Measurements from ENCODE around the gene TBC1D14.

The TBC1D14 gene, protein sequence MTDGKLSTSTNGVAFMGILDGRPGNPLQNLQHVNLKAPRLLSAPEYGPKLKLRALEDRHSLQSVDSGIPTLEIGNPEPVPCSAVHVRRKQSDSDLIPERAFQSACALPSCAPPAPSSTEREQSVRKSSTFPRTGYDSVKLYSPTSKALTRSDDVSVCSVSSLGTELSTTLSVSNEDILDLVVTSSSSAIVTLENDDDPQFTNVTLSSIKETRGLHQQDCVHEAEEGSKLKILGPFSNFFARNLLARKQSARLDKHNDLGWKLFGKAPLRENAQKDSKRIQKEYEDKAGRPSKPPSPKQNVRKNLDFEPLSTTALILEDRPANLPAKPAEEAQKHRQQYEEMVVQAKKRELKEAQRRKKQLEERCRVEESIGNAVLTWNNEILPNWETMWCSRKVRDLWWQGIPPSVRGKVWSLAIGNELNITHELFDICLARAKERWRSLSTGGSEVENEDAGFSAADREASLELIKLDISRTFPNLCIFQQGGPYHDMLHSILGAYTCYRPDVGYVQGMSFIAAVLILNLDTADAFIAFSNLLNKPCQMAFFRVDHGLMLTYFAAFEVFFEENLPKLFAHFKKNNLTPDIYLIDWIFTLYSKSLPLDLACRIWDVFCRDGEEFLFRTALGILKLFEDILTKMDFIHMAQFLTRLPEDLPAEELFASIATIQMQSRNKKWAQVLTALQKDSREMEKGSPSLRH

DNA sequence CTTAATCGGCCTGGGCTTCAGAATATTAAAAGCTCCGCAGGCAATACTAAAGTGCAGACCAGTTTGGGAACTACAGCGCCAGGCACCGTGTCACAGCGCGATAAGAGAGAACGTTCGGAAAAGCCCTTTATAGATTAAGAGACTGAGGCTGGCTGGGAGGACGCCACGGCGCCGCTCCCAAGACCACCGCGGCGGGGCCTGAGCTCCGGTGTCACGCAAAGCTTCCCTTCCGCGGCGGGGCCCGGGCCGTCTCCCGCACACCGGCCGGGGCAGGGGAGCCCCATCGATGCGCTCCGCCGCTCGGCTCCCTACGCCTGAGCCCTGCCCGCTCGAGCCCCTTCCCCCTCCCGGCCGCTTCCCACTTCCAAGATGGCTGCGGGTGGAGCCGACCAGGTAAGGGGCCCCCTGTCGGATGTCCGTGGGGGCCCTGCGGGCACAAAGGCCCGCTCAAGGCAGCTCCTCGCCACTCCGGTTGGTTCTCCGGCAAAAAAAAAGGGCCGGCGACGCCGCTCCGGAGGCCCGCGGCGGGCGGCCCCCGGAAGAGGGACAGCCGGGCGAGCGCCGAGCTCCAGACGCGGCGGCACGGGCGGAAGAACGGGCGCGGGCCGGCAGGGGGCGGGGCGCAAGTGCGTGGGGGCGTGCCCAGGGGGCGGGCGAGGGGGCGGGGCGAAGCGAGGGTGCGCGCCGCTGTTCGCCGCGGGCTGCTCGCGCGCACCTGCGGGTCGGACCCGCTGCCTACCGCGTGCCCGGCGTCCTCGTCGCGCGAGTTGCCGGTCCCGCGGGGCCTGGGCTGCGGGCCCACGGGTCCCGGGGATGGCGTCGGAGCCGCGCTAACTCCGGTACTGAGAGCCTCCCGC is at the start of gene TBC1D14:
TBC1D14 (plus strand) TSS at position 714 of the 857 bp plus-strand sequence. CDS start 13,564 bp downstream, outside the sequence.
- Histone ChIP-seq H3K9ac (ENCODE audit: low read length) (peak within 1 kb of the TSS; percentile 78), H3K27ac (ENCODE audit: low read depth, low read length) (peak within 1 kb of the TSS; percentile 98), H3K4me1 (ENCODE audit: control insufficient read depth, insufficient read depth, low read length) (peaks cover 26% of the 10 kb centered on the region), H3K9me3 (ENCODE audit: control insufficient read depth, insufficient read depth, low read depth, low read length) (no peaks in the 10 kb centered on the region), H3K36me3 (ENCODE audit: control insufficient read depth, insufficient read depth, low read length) (no peaks in the 10 kb centered on the region), H3K27me3 (ENCODE audit: control insufficient read depth, insufficient read depth, low read length) (peaks cover 32% of the 10 kb centered on the region), H3K4me3 (ENCODE audit: low read depth, low read length) (peak within 1 kb of the TSS; percentile 90)

DNA sequence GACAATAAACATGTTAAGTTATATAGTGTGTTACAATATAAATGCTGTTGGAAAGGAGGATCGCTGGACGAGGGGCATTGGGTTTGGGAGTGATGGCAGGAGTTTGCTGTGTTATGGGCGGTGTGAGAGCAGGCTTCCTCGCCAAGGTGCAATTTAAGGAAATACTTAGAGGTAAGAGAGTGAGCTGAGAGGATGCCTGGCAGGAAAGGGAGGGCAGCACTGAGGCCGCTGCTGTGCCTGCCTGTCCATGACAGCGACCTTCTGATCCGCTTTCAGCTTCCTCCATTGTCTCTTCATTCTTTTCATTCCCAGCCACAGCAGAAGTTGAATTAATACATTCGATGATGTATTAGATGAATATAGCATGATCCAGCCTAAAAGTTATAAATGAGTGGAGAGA is 41.2 kb upstream of the TBC1D14 start:
- H3K9me3 ChIP-seq (ENCODE audit: control insufficient read depth, insufficient read depth, low read depth, low read length): no peaks in the 10 kb centered on the region
- H3K4me3 ChIP-seq (ENCODE audit: low read depth, low read length): no peak overlapping the region
- no peaks in the 10 kb centered on the region for H3K27me3 ChIP-seq (ENCODE audit: control insufficient read depth, insufficient read depth, low read length)
- no peak overlapping the region for H3K9ac ChIP-seq (ENCODE audit: low read length)
- peaks cover 61% of the 10 kb centered on the region for H3K36me3 ChIP-seq (ENCODE audit: control insufficient read depth, insufficient read depth, low read length)
- no peak overlapping the region for H3K27ac ChIP-seq (ENCODE audit: low read depth, low read length)
- H3K4me1 ChIP-seq (ENCODE audit: control insufficient read depth, insufficient read depth, low read length): no peaks in the 10 kb centered on the region

DNA sequence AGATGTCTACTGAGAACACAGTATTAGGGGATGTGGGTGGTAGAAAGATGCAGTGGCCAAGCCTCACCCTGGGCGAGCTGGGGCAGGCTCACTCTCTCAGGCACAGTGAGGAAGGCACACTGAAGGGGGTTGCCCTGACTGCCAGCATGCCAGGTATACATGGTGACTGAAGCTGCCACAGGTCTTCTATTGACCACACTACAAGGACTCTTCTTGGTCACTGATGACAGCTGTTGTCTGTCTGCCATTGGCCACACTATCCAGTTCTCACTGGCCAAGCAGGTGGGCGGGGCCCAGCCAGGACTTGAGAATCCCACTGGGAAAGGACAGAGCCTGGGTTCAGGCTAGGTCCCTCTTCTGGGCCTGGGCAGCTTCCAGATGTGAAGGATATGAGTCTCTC is 39.7 kb upstream of the TBC1D14 start:
- Histone ChIP-seq H3K27me3 (ENCODE audit: control insufficient read depth, insufficient read depth, low read length) (no peaks in the 10 kb centered on the region), H3K4me3 (ENCODE audit: low read depth, low read length) (no peak overlapping the region), H3K36me3 (ENCODE audit: control insufficient read depth, insufficient read depth, low read length) (peaks cover 61% of the 10 kb centered on the region), H3K4me1 (ENCODE audit: control insufficient read depth, insufficient read depth, low read length) (no peaks in the 10 kb centered on the region), H3K27ac (ENCODE audit: low read depth, low read length) (no peak overlapping the region), H3K9ac (ENCODE audit: low read length) (no peak overlapping the region), H3K9me3 (ENCODE audit: control insufficient read depth, insufficient read depth, low read depth, low read length) (no peaks in the 10 kb centered on the region)

DNA sequence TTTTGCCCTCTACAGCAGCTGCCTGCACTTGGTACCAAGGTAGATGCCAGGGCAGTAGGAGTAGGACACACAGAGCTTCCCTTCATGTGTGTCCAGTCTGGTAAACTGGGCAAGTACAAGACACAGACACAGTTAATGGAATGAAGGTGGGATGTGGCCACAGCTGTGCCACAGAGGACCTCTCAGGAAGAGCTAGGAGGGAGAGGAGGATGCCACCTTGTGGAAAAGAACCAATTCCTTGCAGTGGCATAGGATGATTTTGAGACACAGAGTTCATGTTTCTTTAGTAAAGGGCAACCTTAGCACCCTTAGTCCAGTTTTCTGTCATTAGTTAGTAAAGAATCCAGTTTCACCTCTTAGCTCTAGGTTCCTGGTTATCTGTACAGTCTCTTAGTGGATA is 36.3 kb upstream of the TBC1D14 start:
- peaks cover 61% of the 10 kb centered on the region for H3K36me3 ChIP-seq (ENCODE audit: control insufficient read depth, insufficient read depth, low read length)
- H3K9me3 ChIP-seq (ENCODE audit: control insufficient read depth, insufficient read depth, low read depth, low read length): no peaks in the 10 kb centered on the region
- no peaks in the 10 kb centered on the region for H3K27me3 ChIP-seq (ENCODE audit: control insufficient read depth, insufficient read depth, low read length)
- H3K4me1 ChIP-seq (ENCODE audit: control insufficient read depth, insufficient read depth, low read length): peaks cover 5% of the 10 kb centered on the region
- H3K4me3 ChIP-seq (ENCODE audit: low read depth, low read length): no peak overlapping the region
- no peak overlapping the region for H3K27ac ChIP-seq (ENCODE audit: low read depth, low read length)
- H3K9ac ChIP-seq (ENCODE audit: low read length): no peak overlapping the region

DNA sequence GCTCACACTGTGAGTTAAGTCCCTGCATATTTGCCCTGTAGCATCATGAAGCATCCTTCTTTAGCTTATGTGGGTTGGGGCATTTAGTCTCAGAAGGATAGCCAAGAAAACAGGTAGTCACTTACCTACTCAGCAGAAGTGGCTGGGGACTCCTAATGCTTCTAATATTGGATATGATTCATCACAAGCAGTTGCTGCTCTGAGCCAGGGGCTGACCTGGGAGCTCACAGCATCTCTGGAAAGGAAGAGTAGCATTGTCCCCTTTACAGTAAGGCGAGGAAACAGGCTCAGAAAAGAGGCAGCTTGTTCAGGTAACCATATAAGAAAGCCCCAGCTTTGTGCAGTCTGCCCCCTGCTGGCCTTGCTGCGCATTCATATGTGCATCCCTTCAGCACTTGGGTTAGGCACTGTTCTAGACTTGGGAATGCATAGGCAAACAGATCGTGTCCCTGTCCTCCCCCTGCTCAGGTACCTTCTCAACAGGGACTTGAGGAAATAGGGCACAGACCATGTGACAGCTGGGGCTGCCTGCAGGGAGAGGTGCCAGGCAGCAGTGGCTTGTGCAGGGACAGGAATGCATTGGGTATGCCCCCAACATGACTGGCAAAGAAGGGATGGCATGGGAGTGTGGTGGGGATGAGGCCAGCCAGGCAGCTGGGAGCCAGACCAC is 35.7 kb upstream of the TBC1D14 start:
- H3K36me3 ChIP-seq (ENCODE audit: control insufficient read depth, insufficient read depth, low read length): peaks cover 67% of the 10 kb centered on the region
- no peaks in the 10 kb centered on the region for H3K27me3 ChIP-seq (ENCODE audit: control insufficient read depth, insufficient read depth, low read length)

DNA sequence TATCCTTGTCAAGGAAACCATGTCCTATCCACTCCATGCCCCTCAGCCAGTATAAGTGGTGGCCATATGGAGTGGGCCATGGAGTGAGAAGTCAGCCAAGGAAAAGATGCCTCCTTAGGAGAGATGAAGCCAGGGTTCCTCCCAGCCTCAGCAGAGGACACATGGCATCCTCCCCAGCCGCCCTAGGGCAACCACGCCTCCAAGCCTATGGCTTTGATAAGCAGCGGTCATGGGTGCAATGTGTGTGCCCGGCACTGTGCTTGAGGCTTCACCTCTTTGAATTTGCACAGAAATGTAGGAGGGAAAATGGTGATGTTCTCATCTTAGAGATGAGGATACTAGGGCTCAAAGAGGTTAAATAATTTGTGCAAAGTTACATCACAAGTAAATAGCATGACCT is 34.6 kb upstream of the TBC1D14 start:
- Histone ChIP-seq H3K9ac (ENCODE audit: low read length) (no peak overlapping the region), H3K9me3 (ENCODE audit: control insufficient read depth, insufficient read depth, low read depth, low read length) (no peaks in the 10 kb centered on the region), H3K27me3 (ENCODE audit: control insufficient read depth, insufficient read depth, low read length) (no peaks in the 10 kb centered on the region), H3K36me3 (ENCODE audit: control insufficient read depth, insufficient read depth, low read length) (peaks cover 75% of the 10 kb centered on the region), H3K27ac (ENCODE audit: low read depth, low read length) (no peak overlapping the region), H3K4me3 (ENCODE audit: low read depth, low read length) (no peak overlapping the region), H3K4me1 (ENCODE audit: control insufficient read depth, insufficient read depth, low read length) (peaks cover 5% of the 10 kb centered on the region)

More for the DNA sequence above, 35.7 kb upstream of the TBC1D14 start:
- H3K9me3 ChIP-seq (ENCODE audit: control insufficient read depth, insufficient read depth, low read depth, low read length): no peaks in the 10 kb centered on the region
- no peak overlapping the region for H3K4me3 ChIP-seq (ENCODE audit: low read depth, low read length)
- peaks cover 5% of the 10 kb centered on the region for H3K4me1 ChIP-seq (ENCODE audit: control insufficient read depth, insufficient read depth, low read length)
- no peak overlapping the region for H3K27ac ChIP-seq (ENCODE audit: low read depth, low read length)
- no peak overlapping the region for H3K9ac ChIP-seq (ENCODE audit: low read length)

DNA sequence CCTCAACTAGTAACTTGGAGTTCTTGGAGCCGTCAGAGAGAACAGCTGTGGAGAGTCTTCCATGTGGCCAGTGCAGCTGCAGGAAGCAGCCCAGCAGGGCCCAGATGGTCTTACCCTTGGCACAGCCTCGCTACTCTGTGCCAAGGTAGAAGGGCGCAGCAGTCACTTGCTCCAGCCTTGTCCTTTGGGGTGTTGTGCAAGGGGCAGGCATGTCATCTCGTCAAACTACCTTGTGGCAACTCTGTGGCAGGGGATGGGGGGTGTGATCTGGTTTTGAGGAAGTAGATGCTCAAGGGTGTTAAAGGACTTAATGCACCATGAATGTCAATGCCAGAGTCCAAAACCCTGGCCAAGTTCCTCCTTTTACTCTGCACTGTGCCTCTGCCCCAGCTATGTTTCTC is 34.2 kb upstream of the TBC1D14 start:
- Histone ChIP-seq H3K36me3 (ENCODE audit: control insufficient read depth, insufficient read depth, low read length) (peaks cover 78% of the 10 kb centered on the region), H3K27me3 (ENCODE audit: control insufficient read depth, insufficient read depth, low read length) (no peaks in the 10 kb centered on the region), H3K4me1 (ENCODE audit: control insufficient read depth, insufficient read depth, low read length) (peaks cover 5% of the 10 kb centered on the region), H3K4me3 (ENCODE audit: low read depth, low read length) (no peak overlapping the region), H3K9ac (ENCODE audit: low read length) (no peak overlapping the region), H3K9me3 (ENCODE audit: control insufficient read depth, insufficient read depth, low read depth, low read length) (no peaks in the 10 kb centered on the region), H3K27ac (ENCODE audit: low read depth, low read length) (no peak overlapping the region)

DNA sequence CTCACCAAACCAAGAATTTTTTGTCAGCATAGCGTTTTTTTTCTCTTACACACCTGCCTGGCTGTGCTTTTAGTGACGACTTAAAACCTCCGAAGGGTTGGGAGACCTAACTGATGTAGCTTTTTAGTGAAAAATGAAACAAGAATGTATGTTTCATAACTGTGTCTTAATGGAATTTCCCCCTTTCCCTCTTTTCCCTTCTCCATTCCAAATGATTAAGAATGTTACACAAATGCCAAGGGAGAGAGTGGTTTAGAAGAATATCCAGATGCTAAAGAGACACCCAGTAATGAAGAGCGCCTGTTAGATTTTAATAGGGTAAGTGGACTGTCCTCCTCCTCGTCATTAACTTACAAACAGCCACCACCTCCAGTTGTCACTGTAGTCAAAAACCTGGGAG is 33.2 kb upstream of the TBC1D14 start:
- Histone ChIP-seq H3K36me3 (ENCODE audit: control insufficient read depth, insufficient read depth, low read length) (peaks cover 84% of the 10 kb centered on the region), H3K9me3 (ENCODE audit: control insufficient read depth, insufficient read depth, low read depth, low read length) (no peaks in the 10 kb centered on the region), H3K27me3 (ENCODE audit: control insufficient read depth, insufficient read depth, low read length) (no peaks in the 10 kb centered on the region), H3K9ac (ENCODE audit: low read length) (no peak overlapping the region), H3K4me3 (ENCODE audit: low read depth, low read length) (no peak overlapping the region), H3K27ac (ENCODE audit: low read depth, low read length) (no peak overlapping the region), H3K4me1 (ENCODE audit: control insufficient read depth, insufficient read depth, low read length) (peaks cover 5% of the 10 kb centered on the region)

DNA sequence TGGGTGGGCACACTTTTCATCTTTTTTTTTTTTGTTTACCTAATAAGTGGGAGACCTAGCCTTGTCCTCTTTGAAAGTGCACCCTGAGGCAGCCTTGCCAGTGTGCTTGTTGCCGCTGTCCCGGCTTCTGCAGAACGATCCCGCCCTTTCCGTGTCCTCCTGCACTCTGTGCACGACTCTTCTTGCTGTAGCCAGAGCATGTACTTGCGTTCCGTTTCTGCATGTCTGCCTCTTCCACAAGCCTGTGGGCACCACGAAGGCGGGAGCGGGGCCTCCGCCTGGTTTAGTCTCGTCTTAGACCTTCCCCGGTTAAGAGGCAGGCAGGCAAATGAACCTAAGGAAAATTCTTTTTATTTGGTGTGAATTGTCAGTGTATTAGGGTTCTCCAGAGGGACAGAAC is 32.6 kb upstream of the TBC1D14 start:
- H3K9me3 ChIP-seq (ENCODE audit: control insufficient read depth, insufficient read depth, low read depth, low read length): no peaks in the 10 kb centered on the region
- peaks cover 5% of the 10 kb centered on the region for H3K4me1 ChIP-seq (ENCODE audit: control insufficient read depth, insufficient read depth, low read length)
- no peaks in the 10 kb centered on the region for H3K27me3 ChIP-seq (ENCODE audit: control insufficient read depth, insufficient read depth, low read length)
- H3K4me3 ChIP-seq (ENCODE audit: low read depth, low read length): no peak overlapping the region
- H3K9ac ChIP-seq (ENCODE audit: low read length): no peak overlapping the region
- no peak overlapping the region for H3K27ac ChIP-seq (ENCODE audit: low read depth, low read length)
- H3K36me3 ChIP-seq (ENCODE audit: control insufficient read depth, insufficient read depth, low read length): peaks cover 83% of the 10 kb centered on the region

DNA sequence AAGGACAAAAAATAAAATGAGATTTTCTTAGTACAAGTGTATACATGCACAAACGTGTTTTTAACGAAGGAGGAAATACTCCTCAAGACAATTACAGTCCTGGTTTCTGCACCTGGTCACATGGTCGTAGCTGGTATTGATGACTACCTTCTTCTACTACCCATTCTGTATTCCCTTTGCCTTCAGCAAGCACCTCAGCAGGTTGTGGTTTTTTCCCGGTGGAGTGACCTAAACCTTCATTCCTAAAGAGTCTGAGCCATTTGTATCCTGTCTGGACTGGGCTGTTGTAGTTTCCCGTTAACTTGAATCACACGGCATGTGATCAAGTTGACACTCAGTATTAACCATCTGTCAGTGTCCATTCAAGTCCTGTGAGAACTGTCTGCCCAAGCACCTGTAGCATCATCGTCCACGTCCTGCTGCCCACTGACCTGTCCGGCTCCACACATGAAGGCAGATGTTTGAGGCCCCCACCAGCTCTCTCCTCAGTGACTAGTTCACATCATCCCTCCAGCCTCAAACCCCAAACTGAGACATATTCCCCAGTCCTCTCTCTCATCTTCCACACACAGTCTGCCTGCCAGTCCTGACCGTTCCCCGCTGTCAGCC is 31.1 kb upstream of the TBC1D14 start:
- Histone ChIP-seq H3K9ac (ENCODE audit: low read length) (no peak overlapping the region), H3K27me3 (ENCODE audit: control insufficient read depth, insufficient read depth, low read length) (no peaks in the 10 kb centered on the region), H3K9me3 (ENCODE audit: control insufficient read depth, insufficient read depth, low read depth, low read length) (no peaks in the 10 kb centered on the region), H3K27ac (ENCODE audit: low read depth, low read length) (no peak overlapping the region), H3K4me1 (ENCODE audit: control insufficient read depth, insufficient read depth, low read length) (peaks cover 5% of the 10 kb centered on the region), H3K4me3 (ENCODE audit: low read depth, low read length) (no peak overlapping the region), H3K36me3 (ENCODE audit: control insufficient read depth, insufficient read depth, low read length) (peaks cover 83% of the 10 kb centered on the region)

Measured in HUES6 (cell line).